ENCODE data around the gene ZCWPW1. TPM values are rescaled to one million over a fixed set of nuclear protein-coding genes. Genes with fewer than 3 reads are reported as not detected.

Gene ZCWPW1
- total and polyA plus RNA-seq, 2 experiments from 2014 or later: 0.59 to 2.7 TPM

DNA sequence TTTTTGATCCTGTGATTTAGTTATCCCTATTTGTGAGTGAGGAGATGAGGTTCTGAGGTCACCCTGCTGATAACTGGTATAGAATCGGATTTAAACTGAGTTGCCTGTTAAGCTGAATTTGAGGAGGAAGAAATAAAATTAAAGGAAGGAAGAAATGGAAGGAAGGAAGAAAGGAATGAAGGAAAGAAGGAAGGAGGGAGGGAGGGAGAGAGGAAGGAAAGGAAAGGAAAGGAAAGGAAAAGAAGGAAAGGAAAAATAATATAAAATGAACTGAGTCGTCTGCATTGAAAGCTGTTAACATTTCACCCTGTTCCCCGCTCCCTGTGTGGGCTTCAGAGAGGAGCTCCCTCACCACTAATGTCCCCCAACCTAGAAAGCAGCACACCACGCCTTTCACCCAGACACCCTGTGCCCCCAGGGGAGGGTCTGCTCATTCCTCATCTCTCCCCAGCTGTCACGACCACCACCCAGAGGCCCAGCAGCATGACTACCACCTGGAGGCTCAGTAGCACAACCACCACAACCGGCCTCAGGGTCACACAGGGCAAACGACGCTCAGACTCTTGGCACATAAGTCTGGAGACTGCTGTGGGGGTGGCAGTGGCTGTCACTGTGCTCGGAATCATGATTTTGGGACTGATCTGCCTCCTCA is 38.9 kb downstream of the ZCWPW1 start (continued):
- TF ChIP-seq, protein P1, sequence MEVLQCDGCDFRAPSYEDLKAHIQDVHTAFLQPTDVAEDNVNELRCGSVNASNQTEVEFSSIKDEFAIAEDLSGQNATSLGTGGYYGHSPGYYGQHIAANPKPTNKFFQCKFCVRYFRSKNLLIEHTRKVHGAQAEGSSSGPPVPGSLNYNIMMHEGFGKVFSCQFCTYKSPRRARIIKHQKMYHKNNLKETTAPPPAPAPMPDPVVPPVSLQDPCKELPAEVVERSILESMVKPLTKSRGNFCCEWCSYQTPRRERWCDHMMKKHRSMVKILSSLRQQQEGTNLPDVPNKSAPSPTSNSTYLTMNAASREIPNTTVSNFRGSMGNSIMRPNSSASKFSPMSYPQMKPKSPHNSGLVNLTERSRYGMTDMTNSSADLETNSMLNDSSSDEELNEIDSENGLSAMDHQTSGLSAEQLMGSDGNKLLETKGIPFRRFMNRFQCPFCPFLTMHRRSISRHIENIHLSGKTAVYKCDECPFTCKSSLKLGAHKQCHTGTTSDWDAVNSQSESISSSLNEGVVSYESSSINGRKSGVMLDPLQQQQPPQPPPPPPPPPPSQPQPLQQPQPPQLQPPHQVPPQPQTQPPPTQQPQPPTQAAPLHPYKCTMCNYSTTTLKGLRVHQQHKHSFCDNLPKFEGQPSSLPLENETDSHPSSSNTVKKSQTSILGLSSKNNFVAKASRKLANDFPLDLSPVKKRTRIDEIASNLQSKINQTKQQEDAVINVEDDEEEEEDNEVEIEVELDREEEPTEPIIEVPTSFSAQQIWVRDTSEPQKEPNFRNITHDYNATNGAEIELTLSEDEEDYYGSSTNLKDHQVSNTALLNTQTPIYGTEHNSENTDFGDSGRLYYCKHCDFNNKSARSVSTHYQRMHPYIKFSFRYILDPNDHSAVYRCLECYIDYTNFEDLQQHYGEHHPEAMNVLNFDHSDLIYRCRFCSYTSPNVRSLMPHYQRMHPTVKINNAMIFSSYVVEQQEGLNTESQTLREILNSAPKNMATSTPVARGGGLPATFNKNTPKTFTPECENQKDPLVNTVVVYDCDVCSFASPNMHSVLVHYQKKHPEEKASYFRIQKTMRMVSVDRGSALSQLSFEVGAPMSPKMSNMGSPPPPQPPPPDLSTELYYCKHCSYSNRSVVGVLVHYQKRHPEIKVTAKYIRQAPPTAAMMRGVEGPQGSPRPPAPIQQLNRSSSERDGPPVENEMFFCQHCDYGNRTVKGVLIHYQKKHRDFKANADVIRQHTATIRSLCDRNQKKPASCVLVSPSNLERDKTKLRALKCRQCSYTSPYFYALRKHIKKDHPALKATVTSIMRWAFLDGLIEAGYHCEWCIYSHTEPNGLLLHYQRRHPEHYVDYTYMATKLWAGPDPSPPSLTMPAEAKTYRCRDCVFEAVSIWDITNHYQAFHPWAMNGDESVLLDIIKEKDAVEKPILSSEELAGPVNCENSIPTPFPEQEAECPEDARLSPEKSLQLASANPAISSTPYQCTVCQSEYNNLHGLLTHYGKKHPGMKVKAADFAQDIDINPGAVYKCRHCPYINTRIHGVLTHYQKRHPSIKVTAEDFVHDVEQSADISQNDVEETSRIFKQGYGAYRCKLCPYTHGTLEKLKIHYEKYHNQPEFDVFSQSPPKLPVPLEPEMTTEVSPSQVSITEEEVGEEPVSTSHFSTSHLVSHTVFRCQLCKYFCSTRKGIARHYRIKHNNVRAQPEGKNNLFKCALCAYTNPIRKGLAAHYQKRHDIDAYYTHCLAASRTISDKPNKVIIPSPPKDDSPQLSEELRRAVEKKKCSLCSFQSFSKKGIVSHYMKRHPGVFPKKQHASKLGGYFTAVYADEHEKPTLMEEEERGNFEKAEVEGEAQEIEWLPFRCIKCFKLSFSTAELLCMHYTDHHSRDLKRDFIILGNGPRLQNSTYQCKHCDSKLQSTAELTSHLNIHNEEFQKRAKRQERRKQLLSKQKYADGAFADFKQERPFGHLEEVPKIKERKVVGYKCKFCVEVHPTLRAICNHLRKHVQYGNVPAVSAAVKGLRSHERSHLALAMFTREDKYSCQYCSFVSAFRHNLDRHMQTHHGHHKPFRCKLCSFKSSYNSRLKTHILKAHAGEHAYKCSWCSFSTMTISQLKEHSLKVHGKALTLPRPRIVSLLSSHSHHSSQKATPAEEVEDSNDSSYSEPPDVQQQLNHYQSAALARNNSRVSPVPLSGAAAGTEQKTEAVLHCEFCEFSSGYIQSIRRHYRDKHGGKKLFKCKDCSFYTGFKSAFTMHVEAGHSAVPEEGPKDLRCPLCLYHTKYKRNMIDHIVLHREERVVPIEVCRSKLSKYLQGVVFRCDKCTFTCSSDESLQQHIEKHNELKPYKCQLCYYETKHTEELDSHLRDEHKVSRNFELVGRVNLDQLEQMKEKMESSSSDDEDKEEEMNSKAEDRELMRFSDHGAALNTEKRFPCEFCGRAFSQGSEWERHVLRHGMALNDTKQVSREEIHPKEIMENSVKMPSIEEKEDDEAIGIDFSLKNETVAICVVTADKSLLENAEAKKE (CRISPR knock-in tag; IDR thresholded peaks at IDR 0.05): no peak
- TF ChIP-seq CREB1 (CRISPR knock-in tag; IDR thresholded peaks at IDR 0.05; ENCODE audit: low read depth): no peak
- TF ChIP-seq EZH2phosphoT487 (IDR thresholded peaks at IDR 0.05; ENCODE audit: unreplicated experiment): no peak
- TF ChIP-seq ZNF114 (CRISPR knock-in tag; IDR thresholded peaks at IDR 0.05): no peak
- TF ChIP-seq, protein P2, sequence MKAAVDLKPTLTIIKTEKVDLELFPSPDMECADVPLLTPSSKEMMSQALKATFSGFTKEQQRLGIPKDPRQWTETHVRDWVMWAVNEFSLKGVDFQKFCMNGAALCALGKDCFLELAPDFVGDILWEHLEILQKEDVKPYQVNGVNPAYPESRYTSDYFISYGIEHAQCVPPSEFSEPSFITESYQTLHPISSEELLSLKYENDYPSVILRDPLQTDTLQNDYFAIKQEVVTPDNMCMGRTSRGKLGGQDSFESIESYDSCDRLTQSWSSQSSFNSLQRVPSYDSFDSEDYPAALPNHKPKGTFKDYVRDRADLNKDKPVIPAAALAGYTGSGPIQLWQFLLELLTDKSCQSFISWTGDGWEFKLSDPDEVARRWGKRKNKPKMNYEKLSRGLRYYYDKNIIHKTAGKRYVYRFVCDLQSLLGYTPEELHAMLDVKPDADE (IDR thresholded peaks at IDR 0.05): no peak

DNA sequence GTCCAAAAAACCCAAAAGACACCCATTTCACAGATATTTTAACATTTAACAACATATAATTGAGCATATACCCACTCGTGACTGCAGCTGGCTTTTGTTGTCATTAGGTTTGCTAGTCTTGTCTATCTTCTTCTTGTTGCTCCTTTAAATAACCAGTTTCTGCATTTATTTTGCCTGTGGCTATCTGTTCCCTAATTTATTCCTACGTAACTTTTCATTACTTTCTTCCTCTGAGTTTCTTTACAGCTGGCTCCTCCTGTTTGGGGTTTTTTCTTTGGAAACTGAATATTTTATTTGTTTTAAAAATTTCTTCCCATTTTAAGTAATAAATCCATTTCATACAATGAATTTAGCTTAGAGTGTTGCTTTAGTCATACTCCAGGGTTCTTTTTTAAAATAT is 40.8 kb downstream of the ZCWPW1 start:
- Mint-ChIP-seq H3K36me3 (ENCODE audit: low read depth) (no peaks in the 10 kb centered on the region; the same call in 2 of the 3 replicates), H3K27me3 (ENCODE audit: insufficient read depth, low read depth, poor library complexity) (peaks cover 8% of the 10 kb centered on the region), H3K9me3 (no peaks in the 10 kb centered on the region; the same call in 2 of the 3 replicates), H3K27ac (no peak overlapping the region), H3K4me3 (no peak overlapping the region), H3K4me1 (peaks cover 9% of the 10 kb centered on the region)
- Histone ChIP-seq H3K9me2 (ENCODE audit: insufficient read depth) (0 out of 2 replicates have a peak, but pooled peaks cover 2% of the 10 kb centered on the region), H3K4me2 (no peak overlapping the region), H3F3A (replicated peaks; ENCODE audit: low read depth) (no peaks in the 10 kb centered on the region), H3K4me1 (ENCODE audit: insufficient read depth) (no peaks in the 10 kb centered on the region; the same call in 1 of the 2 replicates), H3K36me3 (ENCODE audit: insufficient read depth) (no peaks in the 10 kb centered on the region), H3K4me3 (no peak overlapping the region), H3K79me2 (replicated peaks; ENCODE audit: insufficient read depth) (no peaks in the 10 kb centered on the region), H4K20me1 (replicated peaks; ENCODE audit: insufficient read depth) (no peaks in the 10 kb centered on the region), H3K27me3 (ENCODE audit: insufficient read depth) (peaks cover 3% of the 10 kb centered on the region; the same call in 1 of the 2 replicates), H3K27ac (ENCODE audit: low read depth) (no peak overlapping the region), H2AFZ (no peak overlapping the region)
- TF ChIP-seq, protein P3, sequence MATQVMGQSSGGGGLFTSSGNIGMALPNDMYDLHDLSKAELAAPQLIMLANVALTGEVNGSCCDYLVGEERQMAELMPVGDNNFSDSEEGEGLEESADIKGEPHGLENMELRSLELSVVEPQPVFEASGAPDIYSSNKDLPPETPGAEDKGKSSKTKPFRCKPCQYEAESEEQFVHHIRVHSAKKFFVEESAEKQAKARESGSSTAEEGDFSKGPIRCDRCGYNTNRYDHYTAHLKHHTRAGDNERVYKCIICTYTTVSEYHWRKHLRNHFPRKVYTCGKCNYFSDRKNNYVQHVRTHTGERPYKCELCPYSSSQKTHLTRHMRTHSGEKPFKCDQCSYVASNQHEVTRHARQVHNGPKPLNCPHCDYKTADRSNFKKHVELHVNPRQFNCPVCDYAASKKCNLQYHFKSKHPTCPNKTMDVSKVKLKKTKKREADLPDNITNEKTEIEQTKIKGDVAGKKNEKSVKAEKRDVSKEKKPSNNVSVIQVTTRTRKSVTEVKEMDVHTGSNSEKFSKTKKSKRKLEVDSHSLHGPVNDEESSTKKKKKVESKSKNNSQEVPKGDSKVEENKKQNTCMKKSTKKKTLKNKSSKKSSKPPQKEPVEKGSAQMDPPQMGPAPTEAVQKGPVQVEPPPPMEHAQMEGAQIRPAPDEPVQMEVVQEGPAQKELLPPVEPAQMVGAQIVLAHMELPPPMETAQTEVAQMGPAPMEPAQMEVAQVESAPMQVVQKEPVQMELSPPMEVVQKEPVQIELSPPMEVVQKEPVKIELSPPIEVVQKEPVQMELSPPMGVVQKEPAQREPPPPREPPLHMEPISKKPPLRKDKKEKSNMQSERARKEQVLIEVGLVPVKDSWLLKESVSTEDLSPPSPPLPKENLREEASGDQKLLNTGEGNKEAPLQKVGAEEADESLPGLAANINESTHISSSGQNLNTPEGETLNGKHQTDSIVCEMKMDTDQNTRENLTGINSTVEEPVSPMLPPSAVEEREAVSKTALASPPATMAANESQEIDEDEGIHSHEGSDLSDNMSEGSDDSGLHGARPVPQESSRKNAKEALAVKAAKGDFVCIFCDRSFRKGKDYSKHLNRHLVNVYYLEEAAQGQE (IDR thresholded peaks at IDR 0.05; ENCODE audit: unreplicated experiment): no peak
- TF ChIP-seq, protein P2 (IDR thresholded peaks at IDR 0.05): no peak
- ATAC-seq (no peak), DNase-seq (ENCODE audit: low spot score) (no peak)

Data from GM23338 (cell line).